SK-N-SH treated with all-trans-retinoic acid at 6 μM for 48 hours (cell line): Measurements from ENCODE around the gene MRPL46.

ENCODE experiments used
- ATAC-seq: fragments of 200-7000 bp; cut with Tn5 transposase; 3 replicates; pipeline ENCODE4 v1.9.1; 2020; ENCODE audit warnings: mild to moderate bottlenecking, moderate library complexity
- ARNTL ChIP-seq: fragments of 450-650 bp; formaldehyde crosslinking; IDR thresholded peaks from 2 replicates; pipeline ENCODE4 v1.5.0; 2020; ENCODE audit warnings: low read depth, mild to moderate bottlenecking, moderate library complexity, borderline replicate concordance
- BACH2 ChIP-seq: fragments of 250-450 bp; sonication (Bioruptor Pico); IDR thresholded peaks from 2 replicates; pipeline ENCODE4 v1.9.0; 2021; ENCODE audit warnings: mild to moderate bottlenecking, borderline replicate concordance
- CSDC2 ChIP-seq: fragments of 250-450 bp; sonication (Bioruptor Pico); IDR thresholded peaks from 2 replicates; pipeline ENCODE4 v1.5.0; 2020; ENCODE audit warnings: mild to moderate bottlenecking, moderate library complexity
- ESRRG ChIP-seq: fragments of 250-450 bp; sonication (Bioruptor Pico); IDR thresholded peaks from 2 replicates; pipeline ENCODE4 v1.6.1; 2021; ENCODE audit warnings: mild to moderate bottlenecking
- GLIS3 ChIP-seq: fragments of 250-450 bp; sonication (Bioruptor Pico); IDR thresholded peaks from 2 replicates; pipeline ENCODE4 v1.5.0; 2020; ENCODE audit warnings: mild to moderate bottlenecking, moderate library complexity
- ISL1 ChIP-seq: fragments of 250-450 bp; sonication (Bioruptor Pico); IDR thresholded peaks from 2 replicates; pipeline ENCODE4 v2.1.2; 2022; ENCODE audit warnings: mild to moderate bottlenecking, moderate library complexity
- OSR1 ChIP-seq: fragments of 250-450 bp; sonication (Bioruptor Pico); IDR thresholded peaks from 2 replicates; pipeline ENCODE4 v1.8.0; 2022; ENCODE audit warnings: moderate library complexity, mild to moderate bottlenecking, inconsistent platforms
- PATZ1 ChIP-seq: fragments of 250-450 bp; sonication (Bioruptor Pico); IDR thresholded peaks from 2 replicates; pipeline ENCODE4 v1.8.0; 2020; ENCODE audit warnings: mild to moderate bottlenecking, moderate library complexity, borderline replicate concordance
- POU6F1 ChIP-seq: fragments of 250-450 bp; sonication (Bioruptor Pico); IDR thresholded peaks from 2 replicates; pipeline ENCODE4 v1.8.0; 2021; ENCODE audit warnings: low read depth, mild to moderate bottlenecking, moderate library complexity, borderline replicate concordance
- PPARA ChIP-seq: fragments of 250-450 bp; sonication (Bioruptor Pico); IDR thresholded peaks from 2 replicates; pipeline ENCODE4 v1.5.0; 2020; ENCODE audit warnings: mild to moderate bottlenecking, borderline replicate concordance
- RARB ChIP-seq: fragments of 250-450 bp; sonication (Bioruptor Pico); IDR thresholded peaks from 2 replicates; pipeline ENCODE4 v1.8.0; 2021; ENCODE audit warnings: mild to moderate bottlenecking, moderate library complexity
- SNAI2 ChIP-seq: fragments of 250-450 bp; sonication (Bioruptor Pico); IDR thresholded peaks from 2 replicates; pipeline ENCODE4 v1.5.0; 2020; ENCODE audit warnings: mild to moderate bottlenecking, moderate library complexity
- TCF4 ChIP-seq: fragments of 250-450 bp; sonication (Bioruptor Pico); IDR thresholded peaks from 2 replicates; pipeline ENCODE4 v1.8.0; 2021; ENCODE audit warnings: mild to moderate bottlenecking, moderate library complexity, borderline replicate concordance
- TOX ChIP-seq: fragments of 250-450 bp; sonication (Bioruptor Pico); IDR thresholded peaks from 2 replicates; pipeline ENCODE4 v1.8.0; 2021; ENCODE audit warnings: mild to moderate bottlenecking, moderate library complexity, borderline replicate concordance
- ZC3H10 ChIP-seq: fragments of 250-450 bp; sonication (Bioruptor Pico); IDR thresholded peaks from 2 replicates; pipeline ENCODE4 v1.5.1; 2021; ENCODE audit warnings: mild to moderate bottlenecking, moderate library complexity
- ZFP3 ChIP-seq: fragments of 250-450 bp; sonication (Bioruptor Pico); IDR thresholded peaks from 2 replicates; pipeline ENCODE4 v1.5.0; 2020; ENCODE audit warnings: mild to moderate bottlenecking, moderate library complexity
- ZFP30 ChIP-seq: fragments of 450-650 bp; formaldehyde crosslinking; IDR thresholded peaks from 2 replicates; pipeline ENCODE4 v1.5.0; 2022; ENCODE audit warnings: mild to moderate bottlenecking, moderate library complexity
- ZNF565 ChIP-seq: fragments of 450-650 bp; formaldehyde crosslinking; conservative IDR thresholded peaks from 2 replicates; pipeline ENCODE4 v1.5.0; 2020; ENCODE audit warnings: low read depth, mild to moderate bottlenecking, moderate library complexity
- ZNF70 ChIP-seq: fragments of 450-650 bp; formaldehyde crosslinking; IDR thresholded peaks from 2 replicates; pipeline ENCODE4 v1.5.0; 2020; ENCODE audit warnings: mild to moderate bottlenecking, moderate library complexity
- ZNF8 ChIP-seq: fragments of 450-650 bp; formaldehyde crosslinking; IDR thresholded peaks from 2 replicates; pipeline ENCODE4 v1.5.0; 2020; ENCODE audit warnings: mild to moderate bottlenecking, moderate library complexity
- TF ChIP-seq, protein P1 (sequence below): fragments of 250-450 bp; sonication (Bioruptor Pico); IDR thresholded peaks from 2 replicates; pipeline ENCODE4 v1.5.1; 2020; ENCODE audit warnings: low read depth, mild to moderate bottlenecking, moderate library complexity
- TF ChIP-seq, protein P2 (sequence below): fragments of 250-450 bp; sonication (Bioruptor Pico); IDR thresholded peaks from 2 replicates; pipeline ENCODE4 v1.5.1; 2021; ENCODE audit warnings: mild to moderate bottlenecking, moderate library complexity
- TF ChIP-seq, protein P3 (sequence below): fragments of 250-450 bp; sonication (Bioruptor Pico); IDR thresholded peaks from 2 replicates; pipeline ENCODE4 v1.5.0; 2020; ENCODE audit warnings: mild to moderate bottlenecking, moderate library complexity

MRPL46 gene

GRCh38 chr15:88512078-88512477 lies 44.9 kb upstream of the MRPL46 start:
- no peak for ATAC-seq
- TF ChIP-seq ZNF8 (CRISPR knock-in tag): no peak
- no peak for TF ChIP-seq CSDC2 (CRISPR knock-in tag)
- TF ChIP-seq, protein P1, sequence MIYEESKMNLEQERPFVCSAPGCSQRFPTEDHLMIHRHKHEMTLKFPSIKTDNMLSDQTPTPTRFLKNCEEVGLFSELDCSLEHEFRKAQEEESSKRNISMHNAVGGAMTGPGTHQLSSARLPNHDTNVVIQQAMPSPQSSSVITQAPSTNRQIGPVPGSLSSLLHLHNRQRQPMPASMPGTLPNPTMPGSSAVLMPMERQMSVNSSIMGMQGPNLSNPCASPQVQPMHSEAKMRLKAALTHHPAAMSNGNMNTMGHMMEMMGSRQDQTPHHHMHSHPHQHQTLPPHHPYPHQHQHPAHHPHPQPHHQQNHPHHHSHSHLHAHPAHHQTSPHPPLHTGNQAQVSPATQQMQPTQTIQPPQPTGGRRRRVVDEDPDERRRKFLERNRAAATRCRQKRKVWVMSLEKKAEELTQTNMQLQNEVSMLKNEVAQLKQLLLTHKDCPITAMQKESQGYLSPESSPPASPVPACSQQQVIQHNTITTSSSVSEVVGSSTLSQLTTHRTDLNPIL (CRISPR knock-in tag): no peak
- no peak for TF ChIP-seq ZNF565 (CRISPR knock-in tag)
- no peak for TF ChIP-seq ISL1 (CRISPR knock-in tag)
- no peak for TF ChIP-seq ARNTL (CRISPR knock-in tag)
- no peak for TF ChIP-seq SNAI2 (CRISPR knock-in tag)
- TF ChIP-seq ZFP30 (CRISPR knock-in tag): no peak

DNA sequence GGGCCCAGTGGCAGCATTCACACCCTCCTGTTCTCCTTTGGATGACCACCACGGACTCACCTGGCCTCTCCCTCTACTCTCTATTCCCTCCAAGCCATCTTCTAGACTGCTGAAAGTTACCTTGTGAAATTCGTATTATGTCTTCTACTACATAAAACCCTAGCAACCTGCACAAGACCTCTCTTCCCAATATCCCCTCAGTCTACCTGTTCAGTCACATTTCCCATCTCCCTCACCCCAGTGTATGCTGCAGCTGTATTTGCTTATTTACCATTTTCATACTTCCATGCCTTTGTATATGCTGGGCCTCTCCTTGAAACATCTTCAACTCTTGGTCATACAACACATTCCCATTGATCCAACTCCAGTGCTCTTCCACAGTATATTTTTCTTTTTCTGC lies 44.0 kb upstream of the MRPL46 start:
- no peak for ATAC-seq

GRCh38 chr15:88509964-88510363 lies 42.8 kb upstream of the MRPL46 start:
- no peak for ATAC-seq
- no peak for TF ChIP-seq ZNF565 (CRISPR knock-in tag)
- no peak for TF ChIP-seq ESRRG
- TF ChIP-seq TOX (CRISPR knock-in tag): no peak
- TF ChIP-seq ISL1 (CRISPR knock-in tag): no peak
- no peak for TF ChIP-seq SNAI2 (CRISPR knock-in tag)
- no peak for TF ChIP-seq CSDC2 (CRISPR knock-in tag)
- no peak for TF ChIP-seq PATZ1 (CRISPR knock-in tag)
- no peak for TF ChIP-seq ZC3H10 (CRISPR knock-in tag)
- TF ChIP-seq, protein P2, sequence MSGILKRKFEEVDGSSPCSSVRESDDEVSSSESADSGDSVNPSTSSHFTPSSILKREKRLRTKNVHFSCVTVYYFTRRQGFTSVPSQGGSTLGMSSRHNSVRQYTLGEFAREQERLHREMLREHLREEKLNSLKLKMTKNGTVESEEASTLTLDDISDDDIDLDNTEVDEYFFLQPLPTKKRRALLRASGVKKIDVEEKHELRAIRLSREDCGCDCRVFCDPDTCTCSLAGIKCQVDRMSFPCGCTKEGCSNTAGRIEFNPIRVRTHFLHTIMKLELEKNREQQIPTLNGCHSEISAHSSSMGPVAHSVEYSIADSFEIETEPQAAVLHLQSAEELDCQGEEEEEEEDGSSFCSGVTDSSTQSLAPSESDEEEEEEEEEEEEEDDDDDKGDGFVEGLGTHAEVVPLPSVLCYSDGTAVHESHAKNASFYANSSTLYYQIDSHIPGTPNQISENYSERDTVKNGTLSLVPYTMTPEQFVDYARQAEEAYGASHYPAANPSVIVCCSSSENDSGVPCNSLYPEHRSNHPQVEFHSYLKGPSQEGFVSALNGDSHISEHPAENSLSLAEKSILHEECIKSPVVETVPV: no peak
- TF ChIP-seq POU6F1 (CRISPR knock-in tag): no peak
- no peak for TF ChIP-seq BACH2
- no peak for TF ChIP-seq PPARA (CRISPR knock-in tag)
- TF ChIP-seq ARNTL (CRISPR knock-in tag): no peak
- no peak for TF ChIP-seq ZNF8 (CRISPR knock-in tag)
- TF ChIP-seq, protein P1 (CRISPR knock-in tag): no peak
- no peak for TF ChIP-seq RARB (CRISPR knock-in tag)
- no peak for TF ChIP-seq ZNF70

More for the DNA sequence above, 44.0 kb upstream of the MRPL46 start:
- no peak for TF ChIP-seq ESRRG
- TF ChIP-seq CSDC2 (CRISPR knock-in tag): no peak
- TF ChIP-seq ZNF8 (CRISPR knock-in tag): no peak
- no peak for TF ChIP-seq BACH2
- no peak for TF ChIP-seq ARNTL (CRISPR knock-in tag)
- no peak for TF ChIP-seq OSR1 (CRISPR knock-in tag)
- TF ChIP-seq ZFP3: no peak
- no peak for TF ChIP-seq GLIS3 (CRISPR knock-in tag)
- no peak for TF ChIP-seq TCF4 (CRISPR knock-in tag)
- TF ChIP-seq, protein P3, sequence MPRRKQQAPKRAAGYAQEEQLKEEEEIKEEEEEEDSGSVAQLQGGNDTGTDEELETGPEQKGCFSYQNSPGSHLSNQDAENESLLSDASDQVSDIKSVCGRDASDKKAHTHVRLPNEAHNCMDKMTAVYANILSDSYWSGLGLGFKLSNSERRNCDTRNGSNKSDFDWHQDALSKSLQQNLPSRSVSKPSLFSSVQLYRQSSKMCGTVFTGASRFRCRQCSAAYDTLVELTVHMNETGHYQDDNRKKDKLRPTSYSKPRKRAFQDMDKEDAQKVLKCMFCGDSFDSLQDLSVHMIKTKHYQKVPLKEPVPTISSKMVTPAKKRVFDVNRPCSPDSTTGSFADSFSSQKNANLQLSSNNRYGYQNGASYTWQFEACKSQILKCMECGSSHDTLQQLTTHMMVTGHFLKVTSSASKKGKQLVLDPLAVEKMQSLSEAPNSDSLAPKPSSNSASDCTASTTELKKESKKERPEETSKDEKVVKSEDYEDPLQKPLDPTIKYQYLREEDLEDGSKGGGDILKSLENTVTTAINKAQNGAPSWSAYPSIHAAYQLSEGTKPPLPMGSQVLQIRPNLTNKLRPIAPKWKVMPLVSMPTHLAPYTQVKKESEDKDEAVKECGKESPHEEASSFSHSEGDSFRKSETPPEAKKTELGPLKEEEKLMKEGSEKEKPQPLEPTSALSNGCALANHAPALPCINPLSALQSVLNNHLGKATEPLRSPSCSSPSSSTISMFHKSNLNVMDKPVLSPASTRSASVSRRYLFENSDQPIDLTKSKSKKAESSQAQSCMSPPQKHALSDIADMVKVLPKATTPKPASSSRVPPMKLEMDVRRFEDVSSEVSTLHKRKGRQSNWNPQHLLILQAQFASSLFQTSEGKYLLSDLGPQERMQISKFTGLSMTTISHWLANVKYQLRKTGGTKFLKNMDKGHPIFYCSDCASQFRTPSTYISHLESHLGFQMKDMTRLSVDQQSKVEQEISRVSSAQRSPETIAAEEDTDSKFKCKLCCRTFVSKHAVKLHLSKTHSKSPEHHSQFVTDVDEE: no peak
- TF ChIP-seq, protein P1 (CRISPR knock-in tag): no peak
- TF ChIP-seq TOX (CRISPR knock-in tag): no peak
- no peak for TF ChIP-seq ZC3H10 (CRISPR knock-in tag)
- no peak for TF ChIP-seq ZNF70
- no peak for TF ChIP-seq ISL1 (CRISPR knock-in tag)
